ENCODE results near the gene SLC7A5. TPM values are rescaled to one million over a fixed set of nuclear protein-coding genes. Genes with fewer than 3 reads are reported as not detected.

Gene SLC7A5
- total RNA-seq, 4 donors from 2014 or later = 3.3 to 17.7 (median 4.3) TPM

DNA sequence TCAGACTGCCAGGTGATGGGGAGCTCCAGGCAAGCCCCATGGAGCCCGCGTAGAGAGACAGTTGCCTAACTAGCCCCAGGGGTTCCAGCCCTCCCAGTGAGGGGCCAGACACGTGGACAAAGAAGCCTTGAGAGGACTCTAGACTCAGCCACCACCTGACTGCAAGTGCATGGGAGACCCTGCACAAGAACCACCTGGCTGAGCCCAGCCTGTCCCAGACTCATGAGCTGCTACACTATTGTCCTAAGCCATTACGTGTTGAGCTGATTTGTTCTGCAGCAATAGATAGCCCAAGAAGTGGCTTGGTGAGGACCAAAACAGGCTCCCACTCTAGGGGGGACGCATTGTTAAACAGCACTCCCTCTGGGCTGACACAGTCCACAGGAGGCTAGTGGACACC lies 65.9 kb downstream of the SLC7A5 start:
- Histone ChIP-seq H3K4me1 (peaks cover 15 to 16% (median 15%) of the 10 kb centered on the region in 4 donors), H3K27me3 (peaks cover 0 to 12% (median 0%) of the 10 kb centered on the region in 4 donors), H3K4me3 (no peak overlapping the region), H3K27ac (replicated peaks in 1 of 4) (no peak overlapping the region), H3K36me3 (no peaks in the 10 kb centered on the region), H3K9me3 (peaks cover 0 to 3% (median 0%) of the 10 kb centered on the region in 4 donors)
- no peak for DNase-seq (ENCODE audit: extremely low spot score)
- intact Hi-C loops (cut with DNase I) = no loop called here
- 96% methylated on average over 4 of the region's 5 CpGs for WGBS
- TF ChIP-seq POLR2AphosphoS5 (IDR thresholded peaks at IDR 0.05) (no peak), POLR2A (IDR thresholded peaks at IDR 0.05; ENCODE audit: low read depth) (no peak), EP300 (IDR thresholded peaks at IDR 0.05) (no peak)
- TF ChIP-seq, protein P1, sequence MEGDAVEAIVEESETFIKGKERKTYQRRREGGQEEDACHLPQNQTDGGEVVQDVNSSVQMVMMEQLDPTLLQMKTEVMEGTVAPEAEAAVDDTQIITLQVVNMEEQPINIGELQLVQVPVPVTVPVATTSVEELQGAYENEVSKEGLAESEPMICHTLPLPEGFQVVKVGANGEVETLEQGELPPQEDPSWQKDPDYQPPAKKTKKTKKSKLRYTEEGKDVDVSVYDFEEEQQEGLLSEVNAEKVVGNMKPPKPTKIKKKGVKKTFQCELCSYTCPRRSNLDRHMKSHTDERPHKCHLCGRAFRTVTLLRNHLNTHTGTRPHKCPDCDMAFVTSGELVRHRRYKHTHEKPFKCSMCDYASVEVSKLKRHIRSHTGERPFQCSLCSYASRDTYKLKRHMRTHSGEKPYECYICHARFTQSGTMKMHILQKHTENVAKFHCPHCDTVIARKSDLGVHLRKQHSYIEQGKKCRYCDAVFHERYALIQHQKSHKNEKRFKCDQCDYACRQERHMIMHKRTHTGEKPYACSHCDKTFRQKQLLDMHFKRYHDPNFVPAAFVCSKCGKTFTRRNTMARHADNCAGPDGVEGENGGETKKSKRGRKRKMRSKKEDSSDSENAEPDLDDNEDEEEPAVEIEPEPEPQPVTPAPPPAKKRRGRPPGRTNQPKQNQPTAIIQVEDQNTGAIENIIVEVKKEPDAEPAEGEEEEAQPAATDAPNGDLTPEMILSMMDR (IDR thresholded peaks at IDR 0.05) = no peak

DNA sequence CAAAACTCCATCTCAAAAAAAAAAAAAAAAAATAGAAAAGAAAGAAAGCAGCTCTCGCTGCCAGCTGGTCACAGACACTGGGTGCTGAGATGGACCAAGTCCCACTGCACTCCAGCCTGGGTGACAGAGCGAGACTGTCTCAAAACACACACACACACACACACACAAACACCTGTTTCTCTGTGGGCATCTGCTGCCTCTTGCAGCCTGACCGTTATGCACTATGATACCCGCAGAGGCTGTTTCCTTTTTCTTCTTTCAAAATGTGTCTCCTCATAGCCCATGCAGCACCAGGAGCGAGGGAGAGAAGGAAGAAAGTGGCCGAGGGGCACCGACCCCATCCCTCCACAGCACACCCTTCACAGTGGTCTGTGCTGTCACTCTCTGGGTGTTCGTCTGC lies 66.6 kb downstream of the SLC7A5 start:
- 84% methylated on average over 8 of the region's 8 CpGs for WGBS
- Histone ChIP-seq H3K36me3 (no peaks in the 10 kb centered on the region), H3K4me1 (peaks cover 15 to 16% (median 15%) of the 10 kb centered on the region in 4 donors), H3K27ac (replicated peaks in 1 of 4) (no peak overlapping the region), H3K9me3 (peaks cover 0 to 3% (median 0%) of the 10 kb centered on the region in 4 donors), H3K4me3 (no peak overlapping the region), H3K27me3 (peaks cover 0 to 5% (median 0%) of the 10 kb centered on the region in 4 donors)
- TF ChIP-seq POLR2AphosphoS5 (IDR thresholded peaks at IDR 0.05) = no peak
- TF ChIP-seq, protein P1 (IDR thresholded peaks at IDR 0.05) = no peak
- no peak for TF ChIP-seq EP300 (IDR thresholded peaks at IDR 0.05)
- intact Hi-C loops (cut with DNase I) = no loop called here
- no peak for DNase-seq (ENCODE audit: extremely low spot score)

DNA sequence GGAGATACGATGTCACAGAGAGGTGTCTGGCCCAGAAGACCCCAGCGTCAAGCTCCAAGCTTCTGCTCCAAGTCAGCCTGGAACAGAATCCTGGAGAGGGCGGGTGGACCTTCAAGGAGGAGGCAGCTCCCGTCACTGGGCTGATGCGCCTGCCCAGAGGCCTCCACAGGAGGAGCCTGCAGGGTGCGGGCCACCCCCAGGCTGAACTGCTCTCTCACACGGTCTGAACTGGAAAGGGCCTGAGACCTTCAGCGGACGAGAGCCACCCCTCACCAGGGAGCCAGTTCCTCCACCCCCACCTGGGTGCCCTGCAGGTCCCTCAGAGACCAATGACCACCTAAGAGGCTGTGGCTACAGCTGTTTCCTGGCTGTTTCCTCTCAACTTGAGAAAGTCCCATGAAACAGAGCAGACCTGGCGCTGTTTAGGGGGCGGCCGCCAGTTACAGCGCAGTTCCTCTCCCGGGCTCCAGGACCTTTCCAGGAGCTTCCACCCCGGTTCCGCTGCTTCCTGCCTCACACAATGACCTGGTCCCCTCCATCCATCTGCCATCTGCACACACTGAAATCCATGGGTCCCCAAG lies 67.5 kb downstream of the SLC7A5 start:
- DNase-seq (ENCODE audit: extremely low spot score) = no peak
- Histone ChIP-seq H3K4me1 (peaks cover 8 to 10% (median 9%) of the 10 kb centered on the region in 4 donors), H3K9me3 (peaks cover 0 to 3% (median 0%) of the 10 kb centered on the region in 4 donors), H3K27me3 (peaks cover 0 to 5% (median 0%) of the 10 kb centered on the region in 4 donors), H3K27ac (replicated peaks in 1 of 4) (no peak overlapping the region), H3K36me3 (no peaks in the 10 kb centered on the region), H3K4me3 (no peak overlapping the region)
- intact Hi-C loops (cut with DNase I) = no loop called here
- no peak for TF ChIP-seq POLR2AphosphoS5 (IDR thresholded peaks at IDR 0.05)
- TF ChIP-seq EP300 (IDR thresholded peaks at IDR 0.05) = no peak
- no peak for TF ChIP-seq POLR2A (IDR thresholded peaks at IDR 0.05; ENCODE audit: low read depth)
- TF ChIP-seq, protein P1 (IDR thresholded peaks at IDR 0.05) = no peak
- WGBS = 86% methylated on average over 9 of the region's 16 CpGs

DNA sequence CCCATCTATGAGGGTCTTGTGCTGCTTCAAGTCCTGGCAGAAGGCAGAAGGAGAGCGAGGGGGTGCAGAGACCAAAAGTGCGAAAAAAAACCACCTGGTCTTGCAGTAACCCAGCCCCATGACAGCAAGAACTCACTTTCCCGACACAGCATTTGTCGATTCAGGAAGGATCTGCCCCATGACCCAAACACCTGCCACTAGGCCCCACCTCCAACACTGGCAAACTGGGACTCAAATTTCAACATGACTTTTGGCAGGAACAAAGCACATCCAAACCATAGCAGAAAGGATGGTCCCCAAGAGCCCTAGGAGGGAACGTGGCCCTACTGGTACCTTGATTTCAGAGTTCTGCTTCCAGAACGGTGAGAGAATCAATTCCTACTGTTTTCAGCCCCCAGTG lies 68.8 kb downstream of the SLC7A5 start:
- WGBS = 83% methylated on average over 6 of the region's 6 CpGs
- Histone ChIP-seq H3K27ac (replicated peaks in 1 of 4) (no peak overlapping the region), H3K9me3 (peaks cover 0 to 3% (median 0%) of the 10 kb centered on the region in 4 donors), H3K27me3 (no peaks in the 10 kb centered on the region), H3K4me3 (no peak overlapping the region), H3K4me1 (no peaks in the 10 kb centered on the region), H3K36me3 (no peaks in the 10 kb centered on the region)
- DNase-seq (ENCODE audit: extremely low spot score) = no peak
- TF ChIP-seq EP300 (IDR thresholded peaks at IDR 0.05) (no peak), POLR2A (IDR thresholded peaks at IDR 0.05; ENCODE audit: low read depth) (no peak), POLR2AphosphoS5 (IDR thresholded peaks at IDR 0.05) (no peak)
- TF ChIP-seq, protein P1 (IDR thresholded peaks at IDR 0.05) = no peak
- intact Hi-C loops (cut with DNase I) = no loop called here

DNA sequence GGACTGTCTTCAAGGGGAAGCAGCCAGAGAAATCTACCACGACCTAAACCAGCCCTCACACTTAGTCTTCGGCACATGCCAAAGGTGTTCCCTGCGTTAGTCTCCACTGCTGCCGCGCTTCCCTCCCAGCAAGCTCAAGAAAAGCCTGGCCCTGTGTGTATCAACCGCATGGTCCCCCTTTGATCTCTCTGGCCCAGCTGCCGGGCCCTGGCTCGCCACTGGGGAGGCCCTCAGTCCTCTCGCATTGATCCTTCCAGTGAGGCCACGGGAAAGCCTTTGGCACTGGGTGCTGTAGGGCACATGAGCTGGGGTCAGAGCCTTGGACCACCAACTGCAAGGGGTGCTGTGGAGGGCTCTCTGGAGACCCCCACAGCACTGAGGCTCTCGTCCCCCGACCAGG lies 74.0 kb downstream of the SLC7A5 start:
- intact Hi-C loops (cut with DNase I) = no loop called here
- 91% methylated on average over 11 of the region's 12 CpGs for WGBS
- Histone ChIP-seq H3K27me3 (no peaks in the 10 kb centered on the region), H3K4me3 (no peak overlapping the region), H3K36me3 (no peaks in the 10 kb centered on the region), H3K9me3 (no peaks in the 10 kb centered on the region), H3K4me1 (peaks cover 7 to 12% (median 10%) of the 10 kb centered on the region in 4 donors), H3K27ac (replicated peaks in 1 of 4) (no peak overlapping the region)
- no peak for DNase-seq (ENCODE audit: extremely low spot score)
- TF ChIP-seq EP300 (IDR thresholded peaks at IDR 0.05) = no peak

All from esophagus muscularis mucosa (tissue), 4 donors.